Stimulated activated CD8-positive, alpha-beta memory T cell treated with anti-CD3 and anti-CD28 coated beads, Interleukin-7, amount 100 ng/mL, for 1 hour (primary cell): Measurements from ENCODE around the gene PIP4K2A.
A peak's percentile ranks its signal among the peaks of the same experiment; 100 is the strongest.

Experiments used
- DNase-seq, 2 donors: peaks; one replicate each; pipeline ENCODE4 v3.0.0-alpha.2; 2020; ENCODE audit warnings: low read depth in 2 of 2

The PIP4K2A gene

DNA sequence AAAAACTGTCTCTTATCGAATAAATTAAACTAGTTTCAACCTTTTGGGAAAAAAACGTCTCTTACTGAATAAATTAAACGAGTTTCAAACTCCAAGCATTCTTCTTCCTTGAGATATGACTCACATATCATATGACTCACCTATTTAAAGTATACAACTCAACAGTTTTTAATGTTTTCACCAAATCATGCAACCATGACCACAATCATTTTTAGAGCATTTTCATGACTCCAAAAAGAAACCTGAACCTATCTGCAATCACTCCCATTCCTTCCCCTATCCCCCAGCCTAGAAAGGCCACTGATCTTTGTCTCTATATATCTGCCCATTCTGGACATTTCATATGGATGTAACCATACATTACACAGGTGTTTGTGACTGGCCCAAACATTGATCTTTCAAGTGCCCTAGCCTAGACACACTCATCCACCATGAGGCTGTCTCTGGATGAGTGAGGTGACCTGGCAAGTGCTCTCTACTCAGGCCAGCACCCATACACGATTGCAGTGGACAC is 115.3 kb downstream of the PIP4K2A start:
- no peak for DNase-seq

DNA sequence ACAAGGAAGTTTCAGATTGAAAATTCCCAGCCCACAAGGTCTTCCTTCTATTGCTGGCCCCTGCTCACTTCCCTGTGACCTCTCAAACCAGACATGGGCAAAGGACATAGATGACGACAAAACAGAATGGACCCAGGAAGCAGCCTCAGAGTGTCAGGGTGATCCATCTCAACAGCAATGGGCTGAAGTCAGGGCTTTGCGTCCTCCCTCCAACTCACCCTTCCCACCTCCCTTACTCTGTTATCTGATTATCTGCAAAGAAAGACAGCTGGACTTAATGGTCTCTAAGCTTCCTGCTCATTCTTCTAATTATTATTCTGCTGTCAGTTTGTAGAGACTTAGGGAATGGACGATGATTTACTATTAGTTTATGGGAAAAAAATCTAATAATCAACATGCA is 115.9 kb downstream of the PIP4K2A start:
- no peak for DNase-seq

- no peak for DNase-seq
These were observed 117.2 kb downstream of the PIP4K2A start for GRCh38 chr10:22597138-22597537.

DNA sequence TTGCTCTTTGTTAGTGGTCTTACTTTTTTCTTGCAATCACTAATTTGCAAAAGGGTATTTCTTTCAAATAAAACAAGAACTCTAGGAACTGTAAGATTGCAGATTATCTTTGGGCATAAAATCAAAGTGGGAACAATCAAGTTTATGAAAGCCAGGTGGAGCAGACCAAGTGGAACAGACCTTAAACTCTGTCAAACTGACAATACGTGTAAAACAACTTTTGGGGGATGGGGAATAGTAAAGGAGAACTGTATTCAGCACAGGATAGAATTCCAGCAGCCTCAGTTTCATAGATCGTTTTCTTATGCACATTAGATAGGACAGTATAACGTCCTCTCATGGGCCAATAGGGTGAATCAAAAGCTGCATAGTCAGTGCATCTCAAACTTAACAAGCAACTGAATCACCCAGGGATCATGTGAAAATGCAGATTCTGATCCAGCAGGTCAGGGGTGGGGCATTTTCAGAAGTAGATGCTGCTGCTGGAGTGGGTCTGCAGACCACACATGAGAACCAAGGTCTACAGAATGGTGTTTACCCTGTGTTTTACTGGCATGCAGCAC is 120.7 kb downstream of the PIP4K2A start:
- DNase-seq, result no peak

DNA sequence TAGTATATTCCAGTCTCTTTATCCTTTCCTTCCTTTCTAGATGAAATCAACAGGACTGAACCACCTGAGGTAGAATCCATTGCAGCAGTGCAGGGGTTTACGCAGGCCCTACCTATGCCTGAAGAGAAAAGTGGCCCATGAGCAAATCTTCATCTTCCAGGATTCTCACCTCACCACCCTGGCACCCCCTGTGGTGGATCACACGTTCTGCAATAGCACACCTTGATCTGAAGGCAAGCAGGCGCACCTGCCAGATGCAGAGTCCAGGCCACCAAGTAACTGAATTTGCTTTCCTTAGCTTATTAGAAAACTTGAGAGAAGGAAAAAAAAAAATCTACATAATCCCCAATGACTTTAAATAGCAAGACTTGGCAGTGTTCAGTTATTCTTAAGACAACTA is 121.4 kb downstream of the PIP4K2A start:
- no peak for DNase-seq

DNA sequence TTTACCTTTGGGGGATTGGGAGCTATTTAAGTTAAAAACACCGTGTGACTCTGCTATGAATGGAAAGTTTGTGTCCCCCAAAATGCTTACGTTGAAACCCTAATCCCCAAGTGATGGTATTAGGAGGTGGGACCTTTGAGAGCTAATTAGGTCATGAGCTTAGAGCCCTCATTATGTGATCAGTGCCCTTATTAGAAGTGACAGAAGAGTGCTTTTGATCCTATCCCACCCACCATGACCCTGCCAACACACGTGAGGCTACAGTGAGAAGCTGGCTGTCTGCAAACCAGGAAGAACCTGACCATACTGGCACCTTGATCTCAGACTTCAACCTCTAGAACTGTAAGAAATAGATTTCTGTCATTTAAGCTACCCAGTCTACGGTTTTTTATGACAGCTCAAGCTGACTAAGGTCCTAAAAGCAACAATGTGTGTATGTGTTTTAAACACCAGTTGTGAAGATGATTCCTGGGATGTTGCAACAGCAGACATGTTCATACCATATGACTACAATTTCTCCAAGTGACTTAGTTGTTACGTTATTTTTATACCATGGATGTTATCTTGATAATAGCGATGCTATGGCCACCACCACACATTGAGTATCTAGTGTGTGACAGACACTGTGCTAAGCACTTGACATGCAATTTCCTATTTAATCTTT is 124.4 kb downstream of the PIP4K2A start:
- DNase-seq, result no peak

DNA sequence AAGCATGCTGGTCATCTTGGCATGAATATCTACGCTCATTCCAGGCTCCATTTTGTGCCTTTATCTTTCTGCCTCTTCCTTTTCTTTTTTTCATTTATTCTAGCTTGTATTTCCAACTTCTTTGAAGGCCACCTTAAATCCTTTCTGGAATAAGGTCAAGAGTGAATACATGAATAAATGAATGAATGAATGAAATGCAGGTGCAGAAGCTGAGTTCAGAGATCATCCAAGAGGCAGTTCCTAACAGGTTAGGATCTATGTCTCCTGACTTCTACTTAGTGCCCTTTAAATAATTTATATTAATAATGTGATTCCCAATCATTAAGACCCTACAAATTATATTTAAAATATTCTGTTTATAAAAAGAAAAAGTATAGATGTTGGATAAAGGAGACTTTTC is 125.9 kb downstream of the PIP4K2A start:
- DNase-seq, result no peak

DNA sequence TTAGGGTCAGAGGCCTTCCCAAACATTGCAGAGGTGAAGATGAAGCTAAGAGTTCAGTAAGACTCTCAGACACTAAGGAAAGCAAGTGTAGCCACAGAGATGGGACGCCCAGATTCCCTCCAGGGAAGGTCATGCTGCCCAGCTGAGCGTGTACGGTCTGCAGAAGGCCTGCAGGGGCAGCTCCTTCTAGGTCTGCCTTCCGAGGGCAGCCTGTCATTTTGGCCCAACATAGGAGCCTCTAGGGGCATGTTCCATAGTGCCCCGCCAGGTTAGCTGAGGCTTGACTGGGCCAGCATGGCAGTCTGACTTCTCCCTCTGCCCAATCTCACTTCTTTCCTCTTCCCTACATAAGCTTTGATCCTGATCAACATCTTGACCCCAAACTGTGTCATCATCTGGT is 130.7 kb downstream of the PIP4K2A start:
- no peak for DNase-seq

DNA sequence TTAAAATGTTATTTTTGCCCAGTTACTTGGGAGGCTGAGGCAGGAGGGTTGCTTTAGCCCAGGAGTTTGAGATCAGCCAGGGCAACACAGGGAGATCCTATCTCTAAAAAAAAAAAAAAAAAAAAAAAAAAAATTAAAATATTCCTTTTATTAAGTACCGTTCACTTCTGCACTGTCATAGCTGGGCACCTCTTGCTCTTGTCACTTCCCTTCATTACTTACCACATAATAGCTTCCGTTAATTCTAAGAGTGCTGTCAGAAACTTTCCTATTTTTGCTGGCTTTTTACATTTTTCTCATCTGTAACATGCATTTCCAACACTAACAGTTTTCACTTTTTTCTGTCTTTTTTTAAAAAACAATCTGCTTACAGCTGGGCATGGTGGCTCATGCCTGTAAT is 132.9 kb downstream of the PIP4K2A start:
- no peak for DNase-seq

DNA sequence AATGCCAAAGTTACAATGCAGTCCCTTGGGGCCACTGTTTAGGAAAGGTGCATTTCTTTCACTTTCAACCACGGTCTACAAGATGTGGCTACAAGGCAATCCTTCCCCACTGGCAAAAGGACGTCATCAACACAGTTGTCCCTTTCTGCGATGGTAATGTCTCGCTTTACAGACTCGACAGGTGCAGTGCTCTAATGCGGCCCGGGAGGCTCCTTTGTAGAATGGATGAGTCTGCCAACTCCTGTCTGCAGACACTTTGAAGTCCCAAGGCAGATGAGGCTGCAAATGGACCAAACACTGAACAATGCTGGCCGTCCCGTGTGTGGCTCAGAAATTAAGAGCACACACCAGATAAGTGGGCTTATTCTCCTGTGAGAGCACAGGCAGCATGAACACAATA is 133.7 kb downstream of the PIP4K2A start:
- DNase-seq, result no peak

- DNase-seq, result no peak
These were observed 134.6 kb downstream of the PIP4K2A start for GRCh38 chr10:22579826-22580225.

GRCh38 chr10:22573820-22574569 is 140.4 kb downstream of the PIP4K2A start:
- DNase-seq, result peak in 1 of 2 donors; percentile 5

DNA sequence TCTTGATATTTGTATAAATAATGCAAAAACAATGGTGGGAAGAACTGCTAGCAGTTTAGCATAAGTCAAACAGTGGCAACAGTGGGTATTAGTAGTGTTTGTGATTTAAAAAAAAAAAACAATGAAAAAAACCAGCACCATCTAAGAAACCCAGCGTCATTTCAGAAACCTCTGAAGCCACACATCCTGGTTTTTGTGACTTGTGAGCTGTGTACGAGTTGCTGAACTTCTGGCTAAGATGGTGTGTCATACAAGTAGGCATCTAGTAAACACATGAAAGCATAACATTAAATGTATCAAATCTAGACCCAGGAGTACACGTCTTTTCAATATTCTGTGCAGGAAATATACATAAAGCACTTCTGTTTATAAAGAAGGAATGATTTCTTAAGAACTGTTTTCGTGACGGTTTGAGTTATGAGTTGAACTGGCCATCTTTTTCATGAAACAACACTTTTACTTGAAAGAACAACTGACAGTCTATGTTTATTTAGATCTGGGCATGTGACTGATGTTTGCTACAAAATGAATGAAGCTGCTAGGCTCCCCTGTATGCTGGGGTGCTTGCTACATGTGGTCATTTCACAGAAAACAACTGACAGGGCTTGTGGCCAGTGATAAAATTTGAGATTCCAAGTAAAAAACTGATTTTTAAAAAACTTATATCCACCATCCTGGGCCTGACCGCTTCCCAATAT is 143.5 kb downstream of the PIP4K2A start:
- no peak for DNase-seq

GRCh38 chr10:22570234-22570633 is 144.1 kb downstream of the PIP4K2A start:
- DNase-seq, result no peak

DNA sequence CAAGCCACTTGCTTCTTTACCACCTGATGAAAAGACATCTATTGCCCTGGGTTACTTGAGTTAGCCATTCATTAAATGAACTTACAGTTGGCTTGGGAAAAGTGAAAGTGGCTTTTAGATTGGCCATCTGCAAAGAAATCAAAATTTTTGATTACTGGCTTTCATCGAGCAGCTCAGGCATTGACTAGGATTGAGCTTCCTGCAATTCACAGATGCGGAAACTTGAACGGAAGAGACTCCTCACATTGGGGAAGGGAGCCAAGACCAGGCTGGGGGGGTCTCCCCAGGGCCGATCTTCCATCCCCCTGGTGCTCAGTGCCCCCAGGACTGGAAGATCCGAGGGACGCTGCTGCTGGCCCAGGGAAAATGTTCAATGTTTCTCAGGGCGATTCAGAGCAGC is 145.4 kb downstream of the PIP4K2A start:
- no peak for DNase-seq

GRCh38 chr10:22564060-22564459 is 150.3 kb downstream of the PIP4K2A start:
- no peak for DNase-seq

GRCh38 chr10:22561909-22562308 is 152.5 kb downstream of the PIP4K2A start:
- no peak for DNase-seq

- DNase-seq, result no peak
These were observed 153.5 kb downstream of the PIP4K2A start for GRCh38 chr10:22560913-22561239.

GRCh38 chr10:22560096-22560912 is 154.1 kb downstream of the PIP4K2A start:
- DNase-seq, result no peak

DNA sequence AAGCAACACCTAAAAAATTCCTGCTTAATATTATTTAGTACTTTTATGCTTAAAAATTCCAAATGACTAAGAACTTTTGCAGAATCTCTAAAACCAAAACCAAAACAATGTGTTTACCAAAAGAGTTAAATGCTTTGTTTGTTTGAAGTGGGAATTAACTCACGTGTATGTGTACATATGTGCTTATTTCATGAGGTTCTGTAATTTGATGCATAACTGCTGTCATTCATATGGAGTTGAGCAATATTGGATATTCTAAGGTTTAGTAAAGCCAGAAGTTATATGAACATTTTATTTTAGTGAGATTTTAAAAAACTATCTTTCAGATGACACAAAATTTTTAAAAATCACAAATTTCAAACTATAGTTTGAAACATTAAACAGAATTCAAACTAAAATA is 157.1 kb downstream of the PIP4K2A start:
- no peak for DNase-seq

DNA sequence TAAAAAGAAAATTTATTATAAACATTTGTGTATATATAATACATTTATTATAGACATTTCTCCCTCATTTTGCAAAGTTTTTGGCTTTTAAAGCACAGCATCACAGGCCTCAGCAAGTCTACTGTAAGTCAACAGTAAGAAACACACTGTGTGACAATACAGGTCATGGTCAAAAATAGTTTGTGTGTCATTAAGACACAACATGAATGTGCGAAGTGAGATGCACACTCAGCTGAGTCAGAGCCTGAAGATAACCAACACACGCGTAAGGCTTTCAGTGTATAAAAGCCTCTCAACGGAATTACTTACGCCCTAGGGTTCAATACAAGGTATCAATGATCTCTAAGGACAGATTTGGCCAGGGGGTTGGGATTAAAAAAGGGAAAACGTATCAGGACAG is 157.6 kb downstream of the PIP4K2A start:
- DNase-seq, result no peak
